NCI-H748 (cell line): Measurements from ENCODE around the gene TRIM40.

Source experiments
- DNase-seq: peaks from one replicate; lab custom pipeline; 2025; ENCODE audit not compliant: unreplicated experiment; lab: John Stamatoyannopoulos, UW

TRIM40 gene

DNA sequence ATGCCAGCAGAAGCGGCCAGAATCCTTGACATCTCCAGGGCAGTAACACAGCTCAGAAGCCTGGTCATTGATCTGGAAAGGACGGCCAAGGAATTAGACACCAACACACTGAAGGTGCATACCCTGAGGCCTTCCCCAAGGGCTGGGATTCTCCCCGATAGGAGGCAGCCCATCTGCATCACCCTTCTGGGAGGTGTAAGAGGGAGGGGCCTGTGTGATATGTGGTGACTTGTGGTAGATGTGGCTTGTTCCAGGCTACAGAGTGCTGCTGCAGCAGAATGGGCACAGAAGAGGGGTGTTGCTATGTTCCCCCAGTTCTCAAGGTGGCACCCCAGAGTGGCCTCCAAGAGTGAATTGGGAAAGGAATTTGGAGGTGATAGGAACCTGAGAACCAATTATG is 11.2 kb downstream of the TRIM40 start:
- DNase-seq: no peak

GRCh38 chr6:30149234-30149633 is 13.3 kb downstream of the TRIM40 start:
- DNase-seq: no peak

DNA sequence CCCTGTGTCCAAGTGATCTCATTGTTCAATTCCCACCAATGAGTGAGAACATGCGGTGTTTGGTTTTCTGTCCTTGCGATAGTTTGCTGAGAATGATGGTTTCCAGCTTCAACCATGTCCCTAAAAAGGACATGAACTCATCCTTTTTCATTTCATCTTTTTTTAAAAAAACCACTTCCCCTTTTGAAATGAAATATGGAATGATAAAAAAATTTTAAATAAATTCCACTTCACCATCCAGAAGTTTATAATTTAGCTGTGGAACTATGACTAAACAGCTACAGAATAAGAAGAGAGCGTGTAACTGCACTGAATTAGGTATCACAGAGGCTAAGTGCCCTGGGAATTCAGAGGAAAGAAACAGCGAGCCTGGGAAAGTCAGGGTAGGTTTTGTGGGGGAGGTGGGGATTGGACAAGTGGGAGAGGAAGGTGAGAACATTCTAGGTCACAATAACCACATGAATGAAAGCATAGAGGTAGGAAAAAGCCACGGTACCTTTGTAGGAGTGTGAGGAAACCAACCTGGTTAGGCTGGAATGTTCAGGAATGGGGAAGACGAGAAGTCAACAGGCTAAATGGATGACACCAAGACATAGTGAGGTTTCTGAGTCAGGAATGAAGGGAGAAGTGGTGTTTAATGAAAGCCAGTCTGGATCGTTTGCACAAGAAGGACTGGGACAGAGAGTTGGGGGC is 14.1 kb downstream of the TRIM40 start:
- no peak for DNase-seq

GRCh38 chr6:30150671-30151395 is 14.9 kb downstream of the TRIM40 start:
- DNase-seq: no peak

DNA sequence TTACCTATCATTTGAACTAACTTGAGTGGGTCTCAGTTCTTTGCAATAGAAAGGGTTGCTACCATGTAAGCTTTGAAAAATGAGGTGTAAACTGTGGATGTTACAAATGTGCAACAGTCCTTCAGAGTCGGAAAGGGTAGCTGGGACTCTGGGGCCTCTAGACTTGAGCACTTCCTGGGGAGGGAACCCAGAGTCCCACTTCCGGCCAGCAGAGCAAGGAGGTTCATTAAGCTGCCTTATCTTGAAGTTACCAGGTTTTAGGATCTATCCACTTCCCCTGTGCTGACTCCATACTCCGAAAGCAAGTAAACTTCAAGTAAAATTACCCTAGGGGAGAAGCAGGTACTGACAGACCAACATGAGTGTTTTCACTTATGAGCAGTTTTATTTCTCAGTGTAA is 15.6 kb downstream of the TRIM40 start:
- no peak for DNase-seq

DNA sequence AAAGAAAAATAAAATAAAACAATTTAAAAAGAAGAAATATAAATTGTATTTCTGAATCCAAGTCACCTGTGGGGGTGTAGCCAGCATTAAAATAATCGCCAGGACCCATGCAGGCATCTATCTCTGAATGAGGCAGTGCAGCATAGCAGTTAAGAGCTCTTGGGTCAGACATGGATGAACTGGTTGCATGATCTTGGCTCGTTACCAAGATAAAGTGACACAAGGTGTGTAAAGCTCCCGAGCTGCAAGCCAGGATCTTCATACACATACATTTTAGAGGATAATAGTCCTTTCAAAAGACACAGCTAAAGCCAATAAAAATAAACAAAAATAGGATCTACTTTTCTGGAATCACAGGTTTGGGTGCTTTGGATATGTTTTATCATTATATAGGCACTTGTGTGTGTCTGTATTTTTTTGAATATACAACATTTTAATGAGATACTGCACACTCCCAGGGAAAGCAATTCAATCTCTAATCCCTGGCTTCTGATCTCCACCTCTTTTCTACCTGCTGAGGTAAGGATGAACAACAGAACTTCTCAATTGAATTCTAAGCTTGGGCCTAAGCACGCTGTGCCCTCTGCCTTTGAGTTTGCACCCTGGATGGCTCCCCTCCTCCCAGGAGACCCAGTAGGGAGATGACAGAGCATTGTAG is 16.2 kb downstream of the TRIM40 start:
- no peak for DNase-seq

GRCh38 chr6:30152910-30153610 is 17.1 kb downstream of the TRIM40 start:
- DNase-seq: no peak

- no peak for DNase-seq
Measured at GRCh38 chr6:30154061-30154460, 18.1 kb downstream of the TRIM40 start.

GRCh38 chr6:30154709-30155519 is 19.0 kb downstream of the TRIM40 start:
- DNase-seq: no peak

DNA sequence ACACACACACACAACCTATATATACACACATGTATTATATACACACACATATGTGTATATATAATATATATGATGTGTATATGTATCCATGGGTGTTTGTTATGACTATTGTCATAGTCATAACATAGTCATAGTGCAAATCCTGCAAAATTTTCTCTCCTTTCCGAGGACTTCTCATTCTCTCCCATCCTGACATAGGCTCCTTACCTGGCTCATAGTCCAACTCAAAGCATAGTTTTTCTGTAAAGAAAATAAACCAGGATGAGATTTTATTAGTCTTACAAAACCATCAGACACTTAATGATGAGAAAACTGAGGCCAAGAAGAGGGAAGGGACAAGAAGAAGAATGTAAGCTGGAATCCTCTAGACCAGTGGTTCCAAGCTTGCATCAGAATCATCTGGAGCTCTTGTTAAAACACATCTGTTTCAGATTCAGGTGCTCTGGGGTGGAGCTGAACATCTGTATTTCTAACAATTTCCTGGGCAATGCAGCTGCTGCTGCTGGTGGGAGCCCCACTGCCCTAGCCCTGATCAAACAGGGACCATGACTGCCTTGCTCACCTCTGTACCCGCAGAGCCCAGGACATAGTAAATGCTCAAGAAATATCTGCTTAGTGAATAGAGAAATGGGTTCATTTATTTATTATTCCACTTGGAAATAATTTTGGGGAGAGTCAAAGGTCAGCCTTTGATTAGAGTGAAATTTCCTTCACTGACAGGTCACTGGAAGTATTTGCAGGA is 19.8 kb downstream of the TRIM40 start:
- DNase-seq: no peak

- peak; percentile 37 for DNase-seq
Measured at GRCh38 chr6:30156262-30156599, 20.3 kb downstream of the TRIM40 start.

DNA sequence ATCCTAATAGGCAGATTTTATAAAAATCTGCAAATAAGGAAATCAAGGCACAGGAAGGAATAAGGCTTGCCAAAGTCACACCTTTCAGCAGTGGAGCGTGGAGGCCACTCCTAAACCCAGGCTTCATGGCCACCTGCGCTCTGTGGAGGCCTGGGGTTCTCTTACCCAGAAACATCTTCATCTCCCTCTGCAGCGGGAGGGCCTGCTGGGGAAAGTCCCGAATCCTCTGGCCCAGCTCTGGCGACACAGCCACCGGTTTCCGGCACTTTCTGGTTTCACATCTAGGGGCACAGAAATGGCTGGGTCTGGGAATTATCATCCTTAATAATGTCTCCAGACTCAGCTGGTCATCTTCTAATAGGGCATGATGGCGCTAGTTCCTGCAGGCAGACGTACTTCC is 20.8 kb downstream of the TRIM40 start:
- DNase-seq: no peak

DNA sequence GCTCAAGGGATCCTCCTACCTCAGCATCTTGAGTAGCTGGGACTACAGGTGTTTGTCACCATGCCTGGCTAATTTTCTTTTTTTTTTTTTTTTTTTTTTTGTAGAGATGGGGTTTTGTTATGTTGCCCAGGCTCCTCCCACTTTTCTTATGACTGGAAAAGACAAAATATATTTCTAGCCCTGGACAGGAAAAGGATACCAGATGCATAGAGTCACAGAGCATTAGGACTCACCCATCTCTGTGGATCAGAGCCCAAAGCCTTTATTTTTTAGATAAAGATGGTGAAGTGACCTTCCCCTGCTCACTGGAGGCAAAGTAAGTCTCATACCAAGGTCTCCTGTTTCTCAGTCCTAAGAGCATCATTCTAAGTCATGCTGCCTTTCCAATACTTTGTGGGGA is 21.6 kb downstream of the TRIM40 start:
- DNase-seq: no peak

DNA sequence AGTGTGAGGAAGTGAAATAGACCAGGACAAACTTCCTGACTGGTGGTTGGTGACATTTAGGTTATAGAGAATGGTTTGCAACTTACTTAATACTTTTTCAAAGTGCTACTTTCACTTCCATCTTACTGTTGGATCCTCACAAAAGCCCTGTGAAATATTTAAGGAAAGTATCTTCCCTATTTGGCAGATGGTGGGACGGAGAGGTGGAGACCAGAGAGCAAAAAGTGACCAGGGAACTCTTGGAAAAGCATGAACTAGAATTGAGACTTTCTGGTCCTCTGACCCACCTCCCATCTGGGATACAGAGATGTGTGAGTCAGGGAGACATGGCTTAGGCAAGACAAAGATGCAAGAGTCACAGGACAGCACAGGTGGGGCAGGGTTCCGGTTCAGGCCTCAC is 22.1 kb downstream of the TRIM40 start:
- no peak for DNase-seq

- DNase-seq: no peak
Measured at GRCh38 chr6:30158475-30159040, 22.6 kb downstream of the TRIM40 start.

- DNase-seq: no peak
Measured at GRCh38 chr6:30160008-30160784, 24.3 kb downstream of the TRIM40 start.

DNA sequence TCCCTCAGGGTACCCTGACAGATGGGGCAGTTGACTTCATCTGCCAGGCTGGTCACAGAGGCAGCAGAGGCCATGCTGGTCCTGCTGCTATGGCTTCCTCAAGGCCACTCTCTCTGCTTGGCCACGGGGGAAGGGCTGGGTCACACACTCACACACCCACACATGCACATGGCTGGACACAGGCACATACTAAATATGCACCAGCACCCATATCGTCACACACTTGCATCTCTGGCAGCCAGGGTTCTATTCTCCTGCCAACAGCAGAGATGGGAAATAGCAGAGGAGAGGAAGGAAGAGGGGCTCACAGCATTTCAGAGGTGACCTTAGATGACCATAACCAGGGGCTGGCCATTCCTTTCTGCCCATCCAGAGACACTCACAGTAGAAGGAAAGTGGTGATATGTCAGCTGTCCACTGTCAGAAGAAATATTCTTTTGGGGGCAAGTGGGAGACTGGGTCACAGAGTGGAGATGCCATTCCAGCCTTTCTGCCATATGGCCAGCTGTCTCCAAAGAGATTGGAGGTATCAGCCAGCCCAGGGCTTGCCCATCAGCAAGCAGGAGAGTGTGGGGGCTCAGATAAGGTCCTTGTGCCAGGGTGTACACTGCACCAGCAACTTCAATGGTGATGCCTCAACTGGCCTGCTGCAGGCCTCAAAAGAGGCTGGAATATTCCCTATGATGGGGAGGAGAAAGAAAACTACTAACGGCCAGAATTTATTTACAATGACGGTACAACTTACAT is 25.0 kb downstream of the TRIM40 start, which contains the start of gene TRIM10:
TRIM10 (minus strand) TSS at position 427 of the 747 bp plus-strand sequence; CDS start at position 74, 353 bp downstream.
- DNase-seq: no peak
